Activated T-cell treated with anti-CD3 and anti-CD28 coated beads, Interleukin-2, amount 50 U/mL, for 72 hours (primary cell): ENCODE measurements around the gene ZC3H14. TPM values are rescaled to one million over a fixed set of nuclear protein-coding genes. Genes with fewer than 3 reads are reported as not detected.

Experiments used
- ATAC-seq, 2 donors: fragments of 150-1000 bp; cut with Tn5 transposase; replicated peaks in 1 of 2; 2 replicates each; pipeline ENCODE4 v1.10.0; 2021; ENCODE audit warnings: moderate library complexity in 2 of 2, mild to moderate bottlenecking in 1 of 2
- DNase-seq, 2 donors: peaks; one replicate each; pipeline ENCODE4 v3.0.0; 2021 to 2022; ENCODE audit warnings: mixed read lengths in 1 of 2
- H3K27ac Mint-ChIP-seq: one replicate; pipeline ENCODE4 v1.8.0; 2022; ENCODE audit warnings: mild to moderate bottlenecking, moderate library complexity, mixed read lengths
- H3K27me3 Mint-ChIP-seq: one replicate; pipeline ENCODE4 v1.8.0; 2022; ENCODE audit warnings: low read depth, mixed read lengths
- H3K36me3 Mint-ChIP-seq, 2 donors: one replicate each; pipeline ENCODE4 v1.8.0; 2022; ENCODE audit warnings: mixed read lengths in 2 of 2, mild to moderate bottlenecking in 1 of 2; ENCODE audit not compliant: insufficient read depth in 2 of 2
- H3K4me1 Mint-ChIP-seq: one replicate; pipeline ENCODE4 v1.8.0; 2022; ENCODE audit warnings: low read depth, mixed read lengths
- H3K4me3 Mint-ChIP-seq, 2 donors: one replicate each; pipeline ENCODE4 v1.8.0; 2022; ENCODE audit warnings: mild to moderate bottlenecking in 2 of 2, mixed read lengths in 2 of 2, moderate library complexity in 2 of 2
- H3K9me3 Mint-ChIP-seq, 2 donors: one replicate each; pipeline ENCODE4 v1.8.0; 2022; ENCODE audit warnings: mixed read lengths in 2 of 2
- total RNA-seq, 2 donors: library from RNA; stranded (reverse); gene quantifications; one replicate each; pipeline ENCODE4 v1.2.3, GENCODE V29; 2022

Gene ZC3H14
- total RNA-seq, 2 donors from 2014 or later, result 44.2 to 58.9 TPM

DNA sequence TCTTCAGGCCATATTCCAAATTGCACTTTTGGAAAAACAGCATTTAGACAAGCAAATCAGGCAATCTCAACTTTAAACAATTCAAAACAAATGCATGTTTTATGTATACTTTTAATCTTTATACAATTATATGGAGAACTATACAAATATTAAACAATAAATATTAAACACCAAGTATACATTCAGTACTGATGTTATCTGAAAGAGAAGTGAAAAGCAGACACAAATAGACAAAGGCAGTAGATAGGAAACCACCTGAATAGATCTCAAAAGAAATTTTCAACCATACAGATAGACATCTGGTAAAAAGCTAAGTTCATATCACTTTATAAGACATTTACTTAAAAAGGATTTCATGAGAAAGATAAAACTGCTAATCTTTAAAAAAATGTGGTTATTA is 65.2 kb downstream of the ZC3H14 start:
- no peak for ATAC-seq
- H3K4me1 Mint-ChIP-seq, result no peaks in the 10 kb centered on the region
- H3K27ac Mint-ChIP-seq, result no peak overlapping the region
- H3K4me3 Mint-ChIP-seq, result no peak overlapping the region
- H3K36me3 Mint-ChIP-seq, result no peaks in the 10 kb centered on the region
- DNase-seq, result no peak
- H3K27me3 Mint-ChIP-seq, result no peaks in the 10 kb centered on the region
- H3K9me3 Mint-ChIP-seq, result no peaks in the 10 kb centered on the region

GRCh38 chr14:88628462-88628861 is 65.6 kb downstream of the ZC3H14 start:
- H3K36me3 Mint-ChIP-seq, result no peaks in the 10 kb centered on the region
- ATAC-seq, result no peak

GRCh38 chr14:88630565-88630964 is 67.7 kb downstream of the ZC3H14 start:
- no peak for ATAC-seq
- Mint-ChIP-seq H3K4me1 (no peaks in the 10 kb centered on the region), H3K36me3 (no peaks in the 10 kb centered on the region), H3K9me3 (no peaks in the 10 kb centered on the region), H3K4me3 (no peak overlapping the region), H3K27me3 (no peaks in the 10 kb centered on the region), H3K27ac (no peak overlapping the region)
- DNase-seq, result no peak

More at GRCh38 chr14:88628462-88628861, 65.6 kb downstream of the ZC3H14 start:
- DNase-seq, result no peak
- no peaks in the 10 kb centered on the region for H3K27me3 Mint-ChIP-seq
- no peaks in the 10 kb centered on the region for H3K9me3 Mint-ChIP-seq
- no peak overlapping the region for H3K4me3 Mint-ChIP-seq
- H3K27ac Mint-ChIP-seq, result no peak overlapping the region
- H3K4me1 Mint-ChIP-seq, result no peaks in the 10 kb centered on the region

GRCh38 chr14:88631091-88631490 is 68.3 kb downstream of the ZC3H14 start:
- ATAC-seq, result no peak
- no peaks in the 10 kb centered on the region for H3K9me3 Mint-ChIP-seq

DNA sequence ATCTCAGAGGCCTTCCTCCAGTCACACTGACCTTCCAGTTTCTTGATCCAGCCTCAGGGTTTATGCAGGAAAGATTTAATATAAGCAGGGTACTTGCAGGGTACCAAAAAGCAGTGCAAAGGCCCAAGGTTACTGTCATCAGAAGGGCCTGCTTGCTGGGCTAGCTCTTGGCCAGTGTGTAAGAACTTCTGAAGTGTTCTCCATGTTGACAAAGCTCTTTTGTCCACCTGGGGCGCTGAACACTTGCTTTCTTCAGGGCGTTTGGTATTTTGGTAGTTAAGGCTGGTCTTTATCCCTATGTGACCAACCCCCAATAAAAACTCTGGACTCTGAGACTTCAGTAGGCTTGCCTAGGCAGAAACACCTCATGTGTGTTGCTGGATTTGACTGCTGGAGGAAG is 69.7 kb downstream of the ZC3H14 start:
- Mint-ChIP-seq H3K27me3 (no peaks in the 10 kb centered on the region), H3K4me3 (no peak overlapping the region), H3K27ac (no peak overlapping the region), H3K4me1 (no peaks in the 10 kb centered on the region), H3K36me3 (no peaks in the 10 kb centered on the region), H3K9me3 (no peaks in the 10 kb centered on the region)
- DNase-seq (no peak), ATAC-seq (no peak)

More at GRCh38 chr14:88631091-88631490, 68.3 kb downstream of the ZC3H14 start:
- Mint-ChIP-seq H3K4me3 (no peak overlapping the region), H3K27ac (no peak overlapping the region), H3K27me3 (no peaks in the 10 kb centered on the region), H3K4me1 (no peaks in the 10 kb centered on the region), H3K36me3 (no peaks in the 10 kb centered on the region)
- no peak for DNase-seq

GRCh38 chr14:88639221-88639620 is 76.4 kb downstream of the ZC3H14 start:
- Mint-ChIP-seq H3K27me3 (no peaks in the 10 kb centered on the region), H3K27ac (no peak overlapping the region), H3K4me3 (no peak overlapping the region), H3K4me1 (no peaks in the 10 kb centered on the region), H3K36me3 (peaks cover 15% of the 10 kb centered on the region in 2 donors), H3K9me3 (peaks cover 8 to 14% of the 10 kb centered on the region in 2 donors)
- no peak for ATAC-seq
- no peak for DNase-seq

- no peaks in the 10 kb centered on the region for H3K4me1 Mint-ChIP-seq
- no peak for ATAC-seq
- H3K4me3 Mint-ChIP-seq, result no peak overlapping the region
- H3K36me3 Mint-ChIP-seq, result peaks cover 7 to 12% of the 10 kb centered on the region in 2 donors
- DNase-seq, result no peak
- H3K27me3 Mint-ChIP-seq, result no peaks in the 10 kb centered on the region
- H3K27ac Mint-ChIP-seq, result no peak overlapping the region
- peaks cover 0 to 4% of the 10 kb centered on the region in 2 donors for H3K9me3 Mint-ChIP-seq
These were observed 97.2 kb downstream of the ZC3H14 start for GRCh38 chr14:88660056-88660455.

GRCh38 chr14:88667555-88668273 is 104.9 kb downstream of the ZC3H14 start:
- no peaks in the 10 kb centered on the region for H3K4me1 Mint-ChIP-seq
- no peak overlapping the region for H3K4me3 Mint-ChIP-seq
- peak; percentile 34 to 58 for DNase-seq
- H3K27me3 Mint-ChIP-seq, result no peaks in the 10 kb centered on the region
- ATAC-seq, result peak; percentile 61 to 77
- peaks cover 6 to 12% of the 10 kb centered on the region in 2 donors for H3K36me3 Mint-ChIP-seq
- H3K27ac Mint-ChIP-seq, result no peak overlapping the region
- peaks cover 5 to 8% of the 10 kb centered on the region in 2 donors for H3K9me3 Mint-ChIP-seq

- peaks cover 6 to 8% of the 10 kb centered on the region in 2 donors for H3K9me3 Mint-ChIP-seq
- peak overlapping the region; percentile 9 for H3K27ac Mint-ChIP-seq
- no peak overlapping the region for H3K4me3 Mint-ChIP-seq
- no peak for ATAC-seq
- H3K4me1 Mint-ChIP-seq, result no peaks in the 10 kb centered on the region
- no peak for DNase-seq
- H3K27me3 Mint-ChIP-seq, result no peaks in the 10 kb centered on the region
- peaks cover 7 to 12% of the 10 kb centered on the region in 2 donors for H3K36me3 Mint-ChIP-seq
These were observed 105.7 kb downstream of the ZC3H14 start for GRCh38 chr14:88668448-88669116.

DNA sequence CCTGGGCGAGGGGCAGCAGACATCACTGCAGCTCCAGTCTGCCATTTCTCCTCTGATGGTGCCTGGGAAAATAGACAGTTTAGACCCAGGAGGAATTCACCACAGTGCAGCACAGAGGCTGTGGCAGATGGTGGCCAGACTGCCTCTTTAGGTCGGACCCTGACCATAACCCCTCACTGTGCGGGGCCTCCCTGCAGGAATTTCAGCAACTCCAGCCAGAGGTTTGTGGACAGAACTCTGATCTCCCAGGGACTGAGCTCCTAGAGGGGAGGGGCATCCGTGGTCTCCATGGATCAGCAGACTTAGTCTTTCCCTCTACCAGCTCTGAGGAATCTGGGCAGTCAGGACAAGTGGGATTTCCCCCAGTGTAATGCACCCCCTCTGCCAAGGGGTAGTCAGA is 106.5 kb downstream of the ZC3H14 start:
- no peak for ATAC-seq
- Mint-ChIP-seq H3K4me1 (no peaks in the 10 kb centered on the region), H3K27me3 (no peaks in the 10 kb centered on the region), H3K4me3 (no peak overlapping the region), H3K27ac (no peak overlapping the region), H3K36me3 (peaks cover 9 to 12% of the 10 kb centered on the region in 2 donors), H3K9me3 (peaks cover 6 to 8% of the 10 kb centered on the region in 2 donors)
- DNase-seq, result no peak

Other genes with a start within 250 kb of the ZC3H14 start
- gene KCNK10, start 239.8 kb upstream of the ZC3H14 start, total RNA-seq, result under 1 TPM in 1 of 2 donors, not detected in 1; 0.10 TPM
- 1 to 10 TPM; 4.8 to 5.3 TPM for gene SPATA7, start 177.4 kb upstream of the ZC3H14 start, total RNA-seq
- gene PTPN21, start 8.0 kb upstream of the ZC3H14 start, total RNA-seq, result under 1 TPM; 0.14 to 0.95 TPM
- gene EML5, start 229.9 kb downstream of the ZC3H14 start, total RNA-seq, result 10 to 100 TPM in 1 of 2 donors, 1 to 10 TPM in 1; 4.9 to 15.3 TPM